Measurements from ENCODE around the gene KBTBD4.

KBTBD4 gene

DNA sequence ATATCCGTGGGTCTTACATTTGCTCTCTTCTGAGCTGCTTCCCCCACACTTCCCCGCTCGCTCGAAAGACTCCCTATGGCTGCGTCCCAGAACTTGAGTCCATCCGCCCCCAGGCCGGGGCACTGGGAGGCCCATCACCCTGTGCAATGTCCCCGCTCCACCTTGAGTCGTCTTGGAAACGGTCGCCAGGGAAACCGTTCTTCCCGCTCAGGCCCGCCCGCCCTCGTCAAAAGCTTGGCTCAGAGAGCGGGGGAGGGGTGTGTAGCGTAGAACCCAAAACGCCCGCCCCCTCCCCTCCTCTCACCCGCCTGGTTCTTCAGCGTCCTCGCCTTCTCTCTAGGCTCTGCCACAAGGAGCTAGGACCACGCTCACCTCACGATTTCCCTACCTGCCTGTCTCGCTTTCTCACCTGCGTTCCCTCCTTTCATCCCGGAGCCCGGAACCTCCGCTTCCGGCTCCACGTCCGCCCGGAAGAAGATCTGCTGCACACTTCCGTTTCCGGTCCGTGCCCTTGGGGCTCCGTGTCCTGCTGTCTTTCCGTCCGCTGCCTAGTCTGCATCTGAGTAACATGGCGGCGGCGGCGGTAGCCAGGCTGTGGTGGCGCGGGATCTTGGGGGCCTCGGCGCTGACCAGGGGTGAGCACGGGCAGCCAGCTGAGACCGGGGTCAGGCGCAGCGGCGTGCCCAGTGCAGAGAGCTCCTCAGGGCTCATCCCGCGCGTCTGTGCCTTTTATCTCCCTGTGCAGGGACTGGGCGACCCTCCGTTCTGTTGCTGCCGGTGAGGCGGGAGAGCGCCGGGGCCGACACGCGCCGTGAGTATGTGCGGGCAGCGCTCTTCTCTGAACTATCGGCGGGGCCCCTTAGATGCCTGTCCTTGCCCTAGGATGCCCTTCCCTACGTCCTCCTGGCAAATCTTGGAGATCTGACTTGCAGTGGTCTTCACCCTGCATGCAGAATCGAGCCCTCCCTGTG is at the start of gene KBTBD4, which contains the start of gene NDUFS3:
Gene KBTBD4 (minus strand): TSS at position 447 of the 971 bp plus-strand sequence. CDS start 19 bp downstream, at position 428.
Gene NDUFS3 (plus strand): TSS at position 551 of the 971 bp plus-strand sequence. CDS start 18 bp downstream, at position 569.
- Mint-ChIP-seq H3K27me3 (no peaks in the 10 kb centered on the region), H3K4me1 (peaks cover 41% of the 10 kb centered on the region), H3K9me3 (no peaks in the 10 kb centered on the region), H3K27ac (peak within 1 kb of the TSS; percentile 98), H3K4me3 (peak within 1 kb of the TSS; percentile 97), H3K36me3 (peaks cover 13% of the 10 kb centered on the region)

DNA sequence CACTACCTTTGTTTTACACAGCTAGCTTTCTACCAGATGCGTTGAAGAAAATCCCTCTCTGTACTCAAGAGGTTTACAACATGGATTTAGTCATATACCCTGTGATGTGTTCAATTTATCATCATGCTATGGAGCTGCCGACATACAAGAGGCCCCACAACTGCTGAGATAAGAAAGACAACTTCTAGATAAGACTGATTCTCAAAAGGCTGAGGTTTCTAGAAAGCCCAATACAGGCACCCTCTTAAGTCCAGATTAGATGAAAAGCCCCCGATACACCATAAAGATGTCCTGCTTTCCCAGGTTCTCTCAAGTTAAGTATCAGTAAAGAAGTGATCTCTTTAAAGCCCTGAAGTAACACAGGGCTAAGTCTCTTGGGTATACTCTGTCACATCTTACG is 49.3 kb upstream of the KBTBD4 start:
- Mint-ChIP-seq H3K9me3 (no peaks in the 10 kb centered on the region), H3K4me1 (no peaks in the 10 kb centered on the region), H3K36me3 (peaks cover 15% of the 10 kb centered on the region), H3K27ac (no peak overlapping the region), H3K27me3 (no peaks in the 10 kb centered on the region), H3K4me3 (no peak overlapping the region)

DNA sequence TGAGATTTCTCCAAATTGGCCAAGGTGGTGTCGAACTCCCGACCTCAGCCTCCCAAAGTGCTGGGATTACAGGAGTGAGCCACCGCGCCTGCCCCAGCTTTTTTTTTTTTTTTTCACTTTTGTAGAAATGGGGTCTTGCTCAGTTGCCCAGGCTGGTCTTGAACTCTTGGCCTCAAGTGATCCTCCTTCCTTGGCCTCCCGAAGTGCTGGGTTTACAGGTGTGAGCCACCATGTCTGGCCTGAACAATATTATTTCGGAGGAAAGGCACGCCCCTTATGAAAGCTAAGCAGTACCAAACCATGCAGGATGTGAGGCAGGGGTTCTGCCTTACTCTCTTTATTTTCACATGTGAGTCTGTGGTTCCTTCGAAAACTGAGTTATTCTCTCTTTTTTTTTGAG is 47.5 kb upstream of the KBTBD4 start:
- no peak overlapping the region for H3K4me3 Mint-ChIP-seq
- H3K4me1 Mint-ChIP-seq, result no peaks in the 10 kb centered on the region
- no peak overlapping the region for H3K27ac Mint-ChIP-seq
- H3K36me3 Mint-ChIP-seq, result peaks cover 11% of the 10 kb centered on the region
- H3K27me3 Mint-ChIP-seq, result no peaks in the 10 kb centered on the region
- no peaks in the 10 kb centered on the region for H3K9me3 Mint-ChIP-seq

DNA sequence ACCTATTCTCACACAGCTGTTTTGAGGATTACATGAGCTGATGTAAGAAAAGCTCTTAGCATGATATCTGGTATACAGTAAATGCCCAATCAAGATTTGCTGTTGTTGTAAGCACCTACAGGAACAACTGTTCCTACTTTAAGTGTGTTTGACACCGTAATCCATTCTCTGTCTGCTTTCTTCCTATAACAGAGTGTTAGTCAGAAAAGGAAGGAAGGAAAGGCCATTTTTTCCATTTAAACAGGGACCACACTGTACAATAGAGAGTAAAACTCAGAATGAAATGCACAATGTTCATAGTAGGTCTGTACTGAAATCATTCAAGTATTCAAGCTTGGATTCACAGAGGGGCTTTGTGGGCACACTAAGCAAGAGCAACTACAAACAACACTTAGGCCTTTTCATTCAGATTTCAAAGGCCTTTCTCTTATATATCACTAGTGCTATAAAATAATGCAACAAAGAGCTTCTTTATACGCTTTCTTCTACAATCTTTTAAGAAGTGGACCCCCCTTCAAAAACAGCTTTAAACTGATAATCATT is 42.1 kb upstream of the KBTBD4 start:
- H3K27me3 Mint-ChIP-seq, result no peaks in the 10 kb centered on the region
- H3K27ac Mint-ChIP-seq, result peak overlapping the region; percentile 23
- no peak overlapping the region for H3K4me3 Mint-ChIP-seq
- no peaks in the 10 kb centered on the region for H3K9me3 Mint-ChIP-seq
- H3K4me1 Mint-ChIP-seq, result no peaks in the 10 kb centered on the region
- H3K36me3 Mint-ChIP-seq, result peaks cover 8% of the 10 kb centered on the region

DNA sequence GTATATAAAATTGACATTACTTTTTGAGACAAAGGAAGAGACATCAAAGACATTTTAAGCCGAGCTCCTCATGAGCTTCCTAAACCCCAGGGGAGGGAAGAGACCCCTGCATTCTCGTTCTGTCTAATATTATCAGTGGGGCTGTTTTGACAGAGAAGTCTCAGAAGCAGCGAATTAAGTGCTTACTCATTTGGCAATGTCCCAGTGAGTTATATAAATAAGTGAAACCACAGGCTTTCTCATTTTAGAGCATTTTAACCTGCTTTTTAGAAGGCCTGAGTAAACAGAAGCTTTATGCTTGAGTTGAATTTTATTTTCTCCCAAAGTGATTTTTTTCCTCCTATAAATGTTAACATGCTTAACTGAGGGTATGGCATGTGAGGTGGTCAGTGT is 38.6 kb upstream of the KBTBD4 start:
- Mint-ChIP-seq H3K36me3 (peaks cover 3% of the 10 kb centered on the region), H3K27ac (peak overlapping the region; percentile 13), H3K9me3 (no peaks in the 10 kb centered on the region), H3K4me1 (no peaks in the 10 kb centered on the region), H3K27me3 (no peaks in the 10 kb centered on the region), H3K4me3 (no peak overlapping the region)

DNA sequence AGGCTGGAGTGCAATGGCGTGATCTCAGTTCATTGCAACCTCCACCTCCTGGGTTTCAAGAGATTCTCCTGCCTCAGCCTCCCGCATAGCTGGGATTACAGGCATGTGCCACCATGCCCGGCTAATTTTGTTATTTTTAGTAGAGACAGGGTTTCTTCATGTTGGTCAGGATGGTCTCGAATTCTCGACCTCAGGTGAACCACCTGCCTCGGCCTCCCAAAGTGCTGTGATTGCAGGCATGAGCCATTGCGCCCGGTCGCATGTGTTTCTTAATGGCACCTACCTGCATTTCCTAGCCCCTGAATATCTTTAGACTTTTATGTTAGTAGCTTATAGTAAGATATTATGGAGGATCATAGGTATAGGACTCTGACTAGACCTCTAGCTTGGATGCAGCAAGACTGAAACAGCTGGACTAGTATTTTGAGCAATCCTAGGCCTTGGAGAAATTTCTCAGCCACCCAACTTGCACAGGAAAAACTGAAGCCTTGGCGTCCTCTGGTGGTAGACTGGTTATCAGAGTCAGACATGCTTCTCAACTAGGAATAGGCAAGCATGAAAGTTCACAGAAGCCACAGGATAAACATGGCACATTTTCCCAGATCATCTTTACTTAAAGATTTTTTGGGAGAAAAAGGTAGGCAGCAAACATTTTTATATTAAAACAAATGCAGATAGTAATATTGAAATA is 38.1 kb upstream of the KBTBD4 start:
- H3K27me3 Mint-ChIP-seq, result no peaks in the 10 kb centered on the region
- no peaks in the 10 kb centered on the region for H3K9me3 Mint-ChIP-seq
- H3K36me3 Mint-ChIP-seq, result peaks cover 3% of the 10 kb centered on the region
- no peak overlapping the region for H3K4me3 Mint-ChIP-seq
- no peaks in the 10 kb centered on the region for H3K4me1 Mint-ChIP-seq
- H3K27ac Mint-ChIP-seq, result no peak overlapping the region

DNA sequence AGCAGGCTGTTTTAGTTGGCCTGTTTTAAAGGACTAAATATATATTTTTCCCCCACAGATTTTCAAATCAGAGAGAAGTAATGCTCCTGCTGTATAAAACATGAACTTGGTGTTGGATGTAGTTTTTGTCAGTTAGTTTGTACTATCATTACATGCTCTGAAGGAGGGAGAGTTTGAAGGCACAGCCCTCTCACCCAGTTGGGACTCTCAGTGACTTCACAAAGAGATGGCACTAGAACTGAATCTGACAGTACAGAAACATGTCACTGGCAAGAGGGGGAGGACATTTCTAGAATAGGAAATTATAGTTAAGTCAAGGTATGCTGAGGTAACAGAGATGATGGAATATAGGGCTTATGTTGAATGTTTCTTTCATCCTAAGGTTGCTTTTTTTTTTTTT is 36.5 kb upstream of the KBTBD4 start:
- Mint-ChIP-seq H3K9me3 (no peaks in the 10 kb centered on the region), H3K27me3 (no peaks in the 10 kb centered on the region), H3K4me1 (no peaks in the 10 kb centered on the region), H3K27ac (no peak overlapping the region), H3K4me3 (no peak overlapping the region), H3K36me3 (peaks cover 3% of the 10 kb centered on the region)

DNA sequence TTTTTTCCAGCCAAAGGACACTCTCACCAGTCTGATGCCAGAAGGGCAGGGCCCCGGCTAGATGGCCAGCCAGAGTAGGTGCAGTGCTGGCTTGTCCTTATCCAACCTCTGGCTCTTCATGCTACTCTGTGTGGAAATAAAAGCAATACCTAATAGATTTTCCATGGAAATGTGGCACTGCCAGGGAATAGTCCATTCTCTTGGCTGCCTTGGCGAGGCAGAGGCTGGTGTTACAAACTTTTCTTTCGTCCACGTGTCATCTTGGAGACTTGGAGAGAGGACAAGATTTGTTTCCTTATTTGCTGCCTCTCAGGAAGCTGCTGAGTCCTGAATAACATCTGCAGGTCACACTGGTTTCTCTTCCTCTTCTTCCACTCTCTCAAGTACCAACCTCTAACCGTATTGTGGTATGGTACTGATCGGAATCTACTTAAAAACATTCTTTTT is 32.6 kb upstream of the KBTBD4 start:
- Mint-ChIP-seq H3K4me3 (no peak overlapping the region), H3K27ac (peak overlapping the region; percentile 59), H3K27me3 (no peaks in the 10 kb centered on the region), H3K36me3 (no peaks in the 10 kb centered on the region), H3K9me3 (no peaks in the 10 kb centered on the region), H3K4me1 (no peaks in the 10 kb centered on the region)

DNA sequence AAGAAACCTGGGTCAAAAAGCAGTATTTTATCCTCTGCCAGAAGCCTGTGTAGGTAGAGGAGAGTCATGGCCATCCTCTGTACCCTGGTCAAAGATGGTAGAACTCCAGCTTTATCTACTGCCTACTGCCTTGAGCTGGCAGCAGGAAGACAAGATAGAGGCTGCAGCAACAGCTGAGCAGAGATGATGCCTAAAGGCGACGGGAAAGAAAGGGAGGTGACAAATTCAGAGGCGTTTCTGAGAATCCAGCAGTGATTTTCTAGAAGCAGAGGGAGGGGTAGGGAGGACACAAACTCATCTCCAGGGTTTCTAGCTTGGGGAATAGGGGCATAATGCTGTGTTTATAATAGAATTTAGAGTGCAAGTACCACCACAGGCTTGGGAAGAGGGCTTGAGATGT is 30.9 kb upstream of the KBTBD4 start:
- Mint-ChIP-seq H3K27ac (peak overlapping the region; percentile 10), H3K27me3 (no peaks in the 10 kb centered on the region), H3K4me1 (no peaks in the 10 kb centered on the region), H3K9me3 (no peaks in the 10 kb centered on the region), H3K4me3 (no peak overlapping the region), H3K36me3 (no peaks in the 10 kb centered on the region)

DNA sequence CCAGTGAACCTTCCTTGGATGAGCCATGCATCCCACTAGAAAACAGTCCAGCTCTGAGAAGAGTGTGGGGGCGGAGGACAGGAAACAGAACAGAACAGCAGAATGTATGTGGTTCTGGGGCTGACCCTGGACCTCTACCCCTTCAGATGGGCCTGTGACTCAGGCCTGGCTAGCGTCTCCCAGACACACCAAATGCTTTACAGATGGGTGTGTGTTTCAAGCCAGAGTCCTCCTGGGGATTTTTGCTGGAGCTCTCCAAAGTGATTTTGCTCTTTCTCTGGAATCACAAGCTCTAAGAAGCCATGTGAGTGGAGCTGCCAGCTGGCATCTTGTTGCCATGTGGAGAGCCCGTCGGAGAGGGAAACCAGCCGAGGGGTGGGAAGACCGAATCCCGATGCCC is 28.6 kb upstream of the KBTBD4 start:
- Mint-ChIP-seq H3K4me1 (no peaks in the 10 kb centered on the region), H3K27ac (no peak overlapping the region), H3K9me3 (no peaks in the 10 kb centered on the region), H3K36me3 (no peaks in the 10 kb centered on the region), H3K4me3 (no peak overlapping the region), H3K27me3 (no peaks in the 10 kb centered on the region)

DNA sequence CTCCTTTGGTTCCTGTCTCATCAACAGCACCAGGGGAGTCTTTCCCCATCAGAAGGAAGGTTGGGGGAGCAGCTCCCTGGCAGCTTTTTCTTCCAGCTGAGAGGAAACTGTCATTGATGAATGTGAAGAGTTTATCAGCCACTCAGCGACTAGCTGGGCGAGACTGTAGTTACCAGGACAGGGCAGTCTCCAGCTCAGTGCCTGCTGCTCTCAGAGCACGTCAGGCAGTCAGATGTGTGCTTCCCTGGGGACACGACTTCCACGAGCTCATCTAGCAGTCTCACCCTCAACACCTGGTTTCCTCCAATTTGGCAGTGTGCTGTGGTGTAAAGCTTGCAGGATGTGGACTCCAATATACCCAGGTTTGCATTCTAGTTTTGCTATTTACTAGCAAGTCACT is 28.0 kb upstream of the KBTBD4 start:
- Mint-ChIP-seq H3K27ac (no peak overlapping the region), H3K4me1 (no peaks in the 10 kb centered on the region), H3K4me3 (no peak overlapping the region), H3K9me3 (no peaks in the 10 kb centered on the region), H3K36me3 (no peaks in the 10 kb centered on the region), H3K27me3 (no peaks in the 10 kb centered on the region)

DNA sequence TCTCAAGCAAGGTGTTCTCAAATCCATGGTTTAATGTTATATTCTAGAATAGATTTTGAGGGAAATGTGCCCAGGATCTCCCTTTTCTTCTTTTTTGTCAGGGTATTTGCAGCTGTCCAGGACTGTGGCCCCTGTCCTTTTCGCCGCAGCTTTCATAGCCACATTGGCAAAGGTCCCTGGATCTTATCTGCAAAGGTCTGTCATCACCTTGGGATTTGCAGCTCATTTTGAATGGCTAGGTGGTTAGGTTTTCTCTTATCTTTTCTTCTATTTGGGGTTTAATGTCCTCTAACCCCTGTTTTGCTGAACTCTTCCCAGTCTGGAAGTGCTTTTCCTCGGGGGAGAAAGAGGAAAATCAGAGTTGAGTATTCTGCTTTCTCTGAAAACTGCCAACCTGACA is 27.2 kb upstream of the KBTBD4 start:
- no peak overlapping the region for H3K27ac Mint-ChIP-seq
- no peaks in the 10 kb centered on the region for H3K4me1 Mint-ChIP-seq
- H3K36me3 Mint-ChIP-seq, result no peaks in the 10 kb centered on the region
- H3K9me3 Mint-ChIP-seq, result no peaks in the 10 kb centered on the region
- H3K4me3 Mint-ChIP-seq, result no peak overlapping the region
- no peaks in the 10 kb centered on the region for H3K27me3 Mint-ChIP-seq

DNA sequence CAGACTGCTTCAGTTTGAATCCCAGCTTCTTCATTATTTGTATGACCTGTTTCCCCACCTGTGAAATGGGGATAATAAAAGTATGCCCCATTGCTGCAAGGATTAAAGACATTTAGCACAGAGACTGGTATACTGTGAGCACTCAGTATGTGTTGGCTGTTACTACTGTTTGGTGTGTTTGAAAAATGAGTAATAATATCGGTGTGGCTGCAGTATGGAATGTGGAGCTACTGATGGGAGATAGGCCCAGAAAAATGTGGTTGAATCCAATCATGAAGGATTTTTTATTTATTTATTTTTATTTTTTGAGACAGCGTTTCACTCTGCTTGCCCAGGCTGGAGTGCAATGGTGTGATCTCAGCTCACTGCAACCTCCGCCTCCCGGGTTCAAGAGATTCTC is 24.5 kb upstream of the KBTBD4 start:
- Mint-ChIP-seq H3K27me3 (no peaks in the 10 kb centered on the region), H3K4me3 (no peak overlapping the region), H3K4me1 (no peaks in the 10 kb centered on the region), H3K36me3 (no peaks in the 10 kb centered on the region), H3K9me3 (no peaks in the 10 kb centered on the region), H3K27ac (no peak overlapping the region)

DNA sequence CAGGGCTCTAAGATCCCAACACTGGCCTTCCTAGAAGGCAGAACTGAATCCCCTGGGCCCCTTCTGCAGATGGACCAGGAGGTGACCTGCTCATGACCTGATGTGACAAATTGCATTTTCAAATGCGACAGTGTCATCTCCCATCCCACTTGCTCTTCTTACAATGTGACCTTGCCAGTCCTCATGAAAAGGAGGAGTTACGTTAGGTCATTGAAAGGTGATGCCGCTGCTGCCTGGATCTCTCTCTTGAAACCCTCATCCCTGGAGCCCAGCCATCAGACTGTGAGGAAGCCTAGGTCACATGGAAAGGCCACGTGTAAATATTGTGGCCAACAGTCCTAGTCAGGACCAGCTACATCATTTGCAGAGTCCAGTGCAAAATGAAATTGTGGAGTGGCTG is 21.1 kb upstream of the KBTBD4 start:
- no peak overlapping the region for H3K27ac Mint-ChIP-seq
- H3K4me3 Mint-ChIP-seq, result no peak overlapping the region
- no peaks in the 10 kb centered on the region for H3K9me3 Mint-ChIP-seq
- peaks cover 6% of the 10 kb centered on the region for H3K27me3 Mint-ChIP-seq
- no peaks in the 10 kb centered on the region for H3K4me1 Mint-ChIP-seq
- no peaks in the 10 kb centered on the region for H3K36me3 Mint-ChIP-seq

DNA sequence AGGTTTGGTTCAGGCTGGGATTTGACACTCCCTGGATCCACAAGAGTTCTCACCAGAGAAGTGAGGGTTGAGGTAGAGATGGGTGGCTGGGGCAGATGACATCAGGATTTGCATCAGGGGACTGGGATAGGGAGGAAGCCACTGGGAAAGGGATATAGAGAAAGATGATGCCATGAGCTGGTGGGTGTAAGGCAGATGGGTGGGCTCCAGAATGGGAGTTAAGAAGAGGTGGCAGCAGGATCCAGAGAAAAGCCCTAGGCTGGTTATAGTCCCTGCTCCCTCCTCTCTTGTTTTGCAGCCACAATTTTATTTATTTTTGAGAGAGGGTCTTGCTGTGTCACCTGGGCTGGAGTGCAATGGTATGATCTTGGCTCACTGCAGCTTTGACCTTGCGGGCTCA is 17.2 kb upstream of the KBTBD4 start:
- no peaks in the 10 kb centered on the region for H3K9me3 Mint-ChIP-seq
- no peak overlapping the region for H3K27ac Mint-ChIP-seq
- peaks cover 22% of the 10 kb centered on the region for H3K27me3 Mint-ChIP-seq
- H3K4me3 Mint-ChIP-seq, result no peak overlapping the region
- H3K36me3 Mint-ChIP-seq, result no peaks in the 10 kb centered on the region
- H3K4me1 Mint-ChIP-seq, result peaks cover 4% of the 10 kb centered on the region

DNA sequence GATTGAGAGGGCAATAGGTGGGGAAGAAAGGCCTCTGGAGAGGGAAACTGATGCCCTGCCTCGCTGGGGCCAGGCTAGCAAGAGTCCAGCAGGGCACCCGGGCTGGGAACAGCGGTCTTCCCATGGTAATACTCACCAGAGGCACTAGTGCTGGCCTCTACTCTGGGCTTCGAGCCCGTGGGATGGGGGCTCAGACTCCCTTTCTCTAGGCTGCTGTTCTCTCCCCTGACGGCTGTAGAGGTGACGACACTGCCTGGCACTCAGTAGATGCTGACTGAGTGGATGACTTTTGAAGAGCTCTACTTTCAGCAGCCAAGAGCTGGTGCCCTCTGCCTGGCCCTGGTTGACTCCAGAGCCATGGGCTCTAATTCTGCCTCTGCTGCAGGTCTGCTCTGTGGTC is 16.3 kb upstream of the KBTBD4 start:
- Mint-ChIP-seq H3K27ac (no peak overlapping the region), H3K27me3 (peaks cover 22% of the 10 kb centered on the region), H3K4me3 (no peak overlapping the region), H3K9me3 (no peaks in the 10 kb centered on the region), H3K4me1 (peaks cover 4% of the 10 kb centered on the region), H3K36me3 (no peaks in the 10 kb centered on the region)
